Calu3 (cell line): Measurements from ENCODE around the gene MGAT5. TPM values are rescaled to one million over a fixed set of nuclear protein-coding genes. Genes with fewer than 3 reads are reported as not detected.

Experiments
- BruUV-seq: library from RNA; stranded (reverse); fragments of 400-500 nt; replicated peaks from 2 replicates; lab custom pipeline; 2021; lab: Mats Ljungman, UMichigan
- CTCF ChIA-PET: fragments of 300-600 bp; sonication (Branson Sonifier 250); formaldehyde crosslinking; loops from one replicate; lab custom pipeline; 2022; ENCODE audit warnings: antibody characterized with exemption; lab: Charles Lee
- DNase-seq: peaks from one replicate; pipeline ENCODE4 v3.0.0; 2022
- H3K27ac Mint-ChIP-seq: one replicate; pipeline ENCODE4 v1.8.0; 2022; ENCODE audit warnings: mixed read lengths; ENCODE audit not compliant: unreplicated experiment
- H3K27me3 Mint-ChIP-seq: one replicate; pipeline ENCODE4 v1.8.0; 2022; ENCODE audit warnings: mixed read lengths; ENCODE audit not compliant: unreplicated experiment
- H3K36me3 Mint-ChIP-seq: one replicate; pipeline ENCODE4 v1.8.0; 2022; ENCODE audit warnings: mild to moderate bottlenecking, moderate library complexity, mixed read lengths; ENCODE audit not compliant: insufficient read depth, unreplicated experiment
- H3K4me1 Mint-ChIP-seq: one replicate; pipeline ENCODE4 v1.8.0; 2022; ENCODE audit warnings: mild to moderate bottlenecking, low read depth, mixed read lengths; ENCODE audit not compliant: unreplicated experiment
- H3K4me3 Mint-ChIP-seq: one replicate; pipeline ENCODE4 v1.8.0; 2022; ENCODE audit warnings: mild to moderate bottlenecking, low read depth, moderate library complexity, mixed read lengths; ENCODE audit not compliant: unreplicated experiment
- H3K9me3 Mint-ChIP-seq: one replicate; pipeline ENCODE4 v1.8.0; 2022; ENCODE audit warnings: low read depth, mixed read lengths; ENCODE audit not compliant: unreplicated experiment
- CTCF ChIP-seq: fragments of 200-600 bp; IDR thresholded peaks from one replicate; pipeline ENCODE4 v1.8.0; 2022; ENCODE audit warnings: antibody characterized with exemption; ENCODE audit not compliant: unreplicated experiment
- intact Hi-C: fragments of 100-400 bp; cut with micrococcal nuclease; formaldehyde crosslinking; loops from one replicate; pipeline ENCODE4 v1.10.0; 2022; ENCODE audit not compliant: unreplicated experiment
- total RNA-seq: library from RNA; stranded (reverse); gene quantifications from 2 replicates; pipeline ENCODE4 v1.2.3, GENCODE V29; 2022

MGAT5 gene
- total RNA-seq, 1 experiment from 2014 or later = 129 TPM

GRCh38 chr2:134268265-134268664, 14.4 kb downstream of the MGAT5 start:
- H3K9me3 Mint-ChIP-seq = no peaks in the 10 kb centered on the region
- H3K27me3 Mint-ChIP-seq = no peaks in the 10 kb centered on the region
- no peak overlapping the region for H3K27ac Mint-ChIP-seq
- peak; percentile 50 for DNase-seq
- BruUV-seq = no TSS peak
- CTCF ChIA-PET = interaction anchor here (1.0 to 1.3 kb wide), 2 partner anchors 33 to 40 kb away, joined by 3 read pairs; no protein-coding TSS in a partner anchor
- no peak for TF ChIP-seq CTCF
- H3K36me3 Mint-ChIP-seq = peaks cover 6% of the 10 kb centered on the region
- intact Hi-C loops = no loop called here
- H3K4me3 Mint-ChIP-seq = no peak overlapping the region
- H3K4me1 Mint-ChIP-seq = peaks cover 19% of the 10 kb centered on the region

GRCh38 chr2:134269230-134269629, 15.4 kb downstream of the MGAT5 start:
- intact Hi-C loops = no loop called here
- no peaks in the 10 kb centered on the region for H3K27me3 Mint-ChIP-seq
- H3K4me1 Mint-ChIP-seq = peaks cover 19% of the 10 kb centered on the region
- no peak for TF ChIP-seq CTCF
- BruUV-seq = no TSS peak
- CTCF ChIA-PET = no interaction called here
- no peaks in the 10 kb centered on the region for H3K9me3 Mint-ChIP-seq
- H3K36me3 Mint-ChIP-seq = peaks cover 6% of the 10 kb centered on the region
- no peak overlapping the region for H3K4me3 Mint-ChIP-seq
- no peak for DNase-seq
- no peak overlapping the region for H3K27ac Mint-ChIP-seq

- Mint-ChIP-seq H3K36me3 (peaks cover 6% of the 10 kb centered on the region), H3K4me1 (peaks cover 19% of the 10 kb centered on the region), H3K27me3 (no peaks in the 10 kb centered on the region), H3K27ac (no peak overlapping the region), H3K9me3 (no peaks in the 10 kb centered on the region), H3K4me3 (no peak overlapping the region)
- no TSS peak for BruUV-seq
- CTCF ChIA-PET = no interaction called here
- intact Hi-C loops = no loop called here
- TF ChIP-seq CTCF = no peak
- no peak for DNase-seq
Measured at GRCh38 chr2:134269972-134270735, 16.3 kb downstream of the MGAT5 start.

- Mint-ChIP-seq H3K36me3 (peaks cover 6% of the 10 kb centered on the region), H3K4me1 (peaks cover 26% of the 10 kb centered on the region), H3K9me3 (no peaks in the 10 kb centered on the region), H3K4me3 (no peak overlapping the region), H3K27ac (no peak overlapping the region), H3K27me3 (no peaks in the 10 kb centered on the region)
- CTCF ChIA-PET = no interaction called here
- no TSS peak for BruUV-seq
- no peak for DNase-seq
- no peak for TF ChIP-seq CTCF
- intact Hi-C loops = no loop called here
Measured at GRCh38 chr2:134271758-134272157, 17.9 kb downstream of the MGAT5 start.
